ENCODE measurements around the gene RNF126. TPM values are rescaled to one million over a fixed set of nuclear protein-coding genes. Genes with fewer than 3 reads are reported as not detected.

RNF126 gene
- total RNA-seq, 1 experiment from 2014 or later: 61.2 TPM

DNA sequence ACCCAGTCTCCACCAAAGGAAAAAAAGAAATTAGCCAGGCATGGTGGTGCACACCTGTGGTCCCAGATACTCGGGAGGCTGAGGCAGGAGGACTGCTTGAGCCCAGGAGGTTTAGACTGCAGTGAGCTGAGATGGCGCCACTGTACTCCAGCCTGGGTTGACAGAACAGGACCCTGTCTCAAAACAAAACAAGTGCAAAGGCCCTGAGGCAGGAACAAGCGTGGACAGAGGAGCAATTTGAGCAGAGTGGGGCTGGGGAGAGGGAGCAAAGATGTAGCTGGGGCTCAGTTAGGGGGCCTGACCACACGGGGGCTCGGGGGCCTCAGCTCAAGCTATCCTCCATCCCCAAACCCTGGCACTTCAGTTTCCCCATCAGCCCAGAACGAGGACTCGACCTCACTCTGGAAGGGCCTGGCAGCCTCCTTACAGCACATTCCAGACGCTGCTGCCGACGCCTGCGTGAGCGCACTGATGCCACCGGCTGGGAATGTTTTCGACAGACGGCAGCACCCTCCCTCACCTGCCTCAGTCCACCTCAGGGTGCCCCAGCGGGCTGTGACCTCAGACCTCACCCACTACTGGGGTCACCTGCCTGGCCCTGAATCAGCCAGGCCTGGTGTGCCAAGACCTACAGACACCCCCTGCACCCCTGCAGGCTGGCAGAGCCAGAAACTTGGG, 27.9 kb downstream of the RNF126 start:
- TF ChIP-seq, protein P1, sequence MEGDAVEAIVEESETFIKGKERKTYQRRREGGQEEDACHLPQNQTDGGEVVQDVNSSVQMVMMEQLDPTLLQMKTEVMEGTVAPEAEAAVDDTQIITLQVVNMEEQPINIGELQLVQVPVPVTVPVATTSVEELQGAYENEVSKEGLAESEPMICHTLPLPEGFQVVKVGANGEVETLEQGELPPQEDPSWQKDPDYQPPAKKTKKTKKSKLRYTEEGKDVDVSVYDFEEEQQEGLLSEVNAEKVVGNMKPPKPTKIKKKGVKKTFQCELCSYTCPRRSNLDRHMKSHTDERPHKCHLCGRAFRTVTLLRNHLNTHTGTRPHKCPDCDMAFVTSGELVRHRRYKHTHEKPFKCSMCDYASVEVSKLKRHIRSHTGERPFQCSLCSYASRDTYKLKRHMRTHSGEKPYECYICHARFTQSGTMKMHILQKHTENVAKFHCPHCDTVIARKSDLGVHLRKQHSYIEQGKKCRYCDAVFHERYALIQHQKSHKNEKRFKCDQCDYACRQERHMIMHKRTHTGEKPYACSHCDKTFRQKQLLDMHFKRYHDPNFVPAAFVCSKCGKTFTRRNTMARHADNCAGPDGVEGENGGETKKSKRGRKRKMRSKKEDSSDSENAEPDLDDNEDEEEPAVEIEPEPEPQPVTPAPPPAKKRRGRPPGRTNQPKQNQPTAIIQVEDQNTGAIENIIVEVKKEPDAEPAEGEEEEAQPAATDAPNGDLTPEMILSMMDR (IDR thresholded peaks at IDR 0.05): no peak
- TF ChIP-seq TCF7L2 (IDR thresholded peaks at IDR 0.05; ENCODE audit: low read depth, low read length): no peak
- TF ChIP-seq, protein P2, sequence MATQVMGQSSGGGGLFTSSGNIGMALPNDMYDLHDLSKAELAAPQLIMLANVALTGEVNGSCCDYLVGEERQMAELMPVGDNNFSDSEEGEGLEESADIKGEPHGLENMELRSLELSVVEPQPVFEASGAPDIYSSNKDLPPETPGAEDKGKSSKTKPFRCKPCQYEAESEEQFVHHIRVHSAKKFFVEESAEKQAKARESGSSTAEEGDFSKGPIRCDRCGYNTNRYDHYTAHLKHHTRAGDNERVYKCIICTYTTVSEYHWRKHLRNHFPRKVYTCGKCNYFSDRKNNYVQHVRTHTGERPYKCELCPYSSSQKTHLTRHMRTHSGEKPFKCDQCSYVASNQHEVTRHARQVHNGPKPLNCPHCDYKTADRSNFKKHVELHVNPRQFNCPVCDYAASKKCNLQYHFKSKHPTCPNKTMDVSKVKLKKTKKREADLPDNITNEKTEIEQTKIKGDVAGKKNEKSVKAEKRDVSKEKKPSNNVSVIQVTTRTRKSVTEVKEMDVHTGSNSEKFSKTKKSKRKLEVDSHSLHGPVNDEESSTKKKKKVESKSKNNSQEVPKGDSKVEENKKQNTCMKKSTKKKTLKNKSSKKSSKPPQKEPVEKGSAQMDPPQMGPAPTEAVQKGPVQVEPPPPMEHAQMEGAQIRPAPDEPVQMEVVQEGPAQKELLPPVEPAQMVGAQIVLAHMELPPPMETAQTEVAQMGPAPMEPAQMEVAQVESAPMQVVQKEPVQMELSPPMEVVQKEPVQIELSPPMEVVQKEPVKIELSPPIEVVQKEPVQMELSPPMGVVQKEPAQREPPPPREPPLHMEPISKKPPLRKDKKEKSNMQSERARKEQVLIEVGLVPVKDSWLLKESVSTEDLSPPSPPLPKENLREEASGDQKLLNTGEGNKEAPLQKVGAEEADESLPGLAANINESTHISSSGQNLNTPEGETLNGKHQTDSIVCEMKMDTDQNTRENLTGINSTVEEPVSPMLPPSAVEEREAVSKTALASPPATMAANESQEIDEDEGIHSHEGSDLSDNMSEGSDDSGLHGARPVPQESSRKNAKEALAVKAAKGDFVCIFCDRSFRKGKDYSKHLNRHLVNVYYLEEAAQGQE (IDR thresholded peaks at IDR 0.05; ENCODE audit: insufficient read depth in 1 of 2, low read depth in 2 of 2, low read length in 1 of 2): no peak
- TF ChIP-seq SIN3A (IDR thresholded peaks at IDR 0.05; ENCODE audit: borderline replicate concordance, insufficient read depth, low read depth, low read length): no peak
- TF ChIP-seq POLR2AphosphoS5 (IDR thresholded peaks at IDR 0.05; ENCODE audit: low read depth, low read length): no peak
- H3K27me3 ChIP-seq (ENCODE audit: control insufficient read depth, insufficient read depth, low read length): no peaks in the 10 kb centered on the region
- H3K27ac ChIP-seq (ENCODE audit: low read length): no peak overlapping the region
- in situ Hi-C loops (cut with HindIII; ENCODE audit: low pct_unique_long_range_greater_than_20kb, low sequenced_read_pairs): no loop called here
- no TSS peak for BruUV-seq (replicated peaks)
- H3K36me3 ChIP-seq (ENCODE audit: control insufficient read depth, insufficient read depth, low read length): peaks cover 3% of the 10 kb centered on the region; the same call in 1 of the 2 replicates
- H3K4me3 ChIP-seq (ENCODE audit: low read depth in 2 of 2, low read length in 2 of 2): no peak overlapping the region
- no peak for DNase-seq (ENCODE audit: low read depth, low spot score)
- intact Hi-C loops (cut with micrococcal nuclease; ENCODE audit: unreplicated experiment): no loop called here
- no peaks in the 10 kb centered on the region for H3K9me3 ChIP-seq (ENCODE audit: control insufficient read depth, insufficient read depth, low read depth, low read length)
- ChIA-PET CTCF (no interaction called here), POLR2A (interaction anchor here (0.6 kb wide), 1 partner anchor 271 kb away, joined by 3 read pairs; no protein-coding TSS in a partner anchor)
- no peak for ATAC-seq
- H3K4me1 ChIP-seq (ENCODE audit: control insufficient read depth, insufficient read depth, low read length): no peaks in the 10 kb centered on the region

DNA sequence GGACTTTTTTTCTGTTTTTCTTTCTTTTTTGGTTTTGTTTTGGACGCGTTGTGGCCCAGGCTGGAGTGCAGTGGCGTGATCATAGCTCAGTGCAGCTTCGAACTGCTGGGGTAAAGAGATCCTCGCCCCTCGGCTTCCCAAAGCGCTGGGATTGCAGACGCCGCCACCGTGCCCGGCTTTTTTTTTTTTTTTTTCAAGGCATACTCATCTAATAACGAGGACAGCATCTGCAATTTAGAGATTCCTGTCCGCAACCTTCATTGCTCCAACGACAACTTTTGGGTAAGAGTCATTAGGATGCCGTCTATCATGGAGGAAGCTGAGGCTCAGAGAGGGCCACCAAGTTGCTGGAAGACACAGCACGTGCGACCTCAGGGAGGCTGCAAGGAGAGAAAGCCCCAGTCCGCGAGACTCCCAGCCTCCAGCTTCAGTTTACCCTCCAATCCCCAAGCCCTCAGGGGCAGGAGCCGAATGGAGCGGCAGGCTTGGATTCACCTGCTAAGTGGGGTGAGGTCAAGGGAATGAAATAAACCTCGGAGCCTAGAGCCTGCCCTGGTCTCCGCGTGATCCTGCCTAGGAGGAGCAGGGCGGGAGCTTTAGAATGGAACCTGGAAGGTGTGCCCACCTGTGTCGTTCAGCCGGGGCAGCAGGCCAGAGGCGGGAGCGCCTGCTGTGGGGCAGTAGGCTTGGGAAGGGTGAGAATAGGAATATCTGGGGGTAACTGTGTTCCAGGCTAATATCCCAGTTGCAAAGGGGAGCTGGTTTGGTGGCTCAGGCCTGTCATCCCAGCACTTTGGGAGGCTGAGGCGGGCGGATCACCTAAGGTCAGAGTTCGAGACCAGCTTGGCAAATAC, 29.0 kb downstream of the RNF126 start:
- DNase-seq (ENCODE audit: low read depth, low spot score) (no peak), ATAC-seq (no peak)
- in situ Hi-C loops (cut with HindIII; ENCODE audit: low pct_unique_long_range_greater_than_20kb, low sequenced_read_pairs): no loop called here
- Histone ChIP-seq H3K4me1 (ENCODE audit: control insufficient read depth, insufficient read depth, low read length) (no peaks in the 10 kb centered on the region), H3K36me3 (ENCODE audit: control insufficient read depth, insufficient read depth, low read length) (peaks cover 4% of the 10 kb centered on the region; the same call in 1 of the 2 replicates), H3K27me3 (ENCODE audit: control insufficient read depth, insufficient read depth, low read length) (no peaks in the 10 kb centered on the region), H3K9me3 (ENCODE audit: control insufficient read depth, insufficient read depth, low read depth, low read length) (no peaks in the 10 kb centered on the region), H3K27ac (ENCODE audit: low read length) (peak overlapping the region; percentile 82), H3K4me3 (ENCODE audit: low read depth in 2 of 2, low read length in 2 of 2) (peak overlapping the region; percentile 63 to 72)
- BruUV-seq (replicated peaks): no TSS peak
- ChIA-PET CTCF (no interaction called here), POLR2A (interaction anchor here (0.6 kb wide), 1 partner anchor 272 kb away, joined by 3 read pairs; no protein-coding TSS in a partner anchor)
- TF ChIP-seq POLR2AphosphoS5 (IDR thresholded peaks at IDR 0.05; ENCODE audit: low read depth, low read length) (no peak), TCF7L2 (IDR thresholded peaks at IDR 0.05; ENCODE audit: low read depth, low read length) (no peak), SIN3A (IDR thresholded peaks at IDR 0.05; ENCODE audit: borderline replicate concordance, insufficient read depth, low read depth, low read length) (no peak; the same call in 1 of the 2 replicates)
- TF ChIP-seq, protein P2 (IDR thresholded peaks at IDR 0.05; ENCODE audit: insufficient read depth in 1 of 2, low read depth in 2 of 2, low read length in 1 of 2): no peak
- TF ChIP-seq, protein P1 (IDR thresholded peaks at IDR 0.05): no peak
- intact Hi-C loops (cut with micrococcal nuclease; ENCODE audit: unreplicated experiment): no loop called here

All from Panc1 (cell line).